ACC112 (cell line): ENCODE data around the gene WFS1.
A peak's percentile ranks its signal among the peaks of the same experiment; 100 is the strongest.

ENCODE experiments used
- H2AFZ ChIP-seq: fragments of 200-600 bp; sonication (generic); one replicate; pipeline ENCODE4 v1.6.0; 2017; ENCODE audit warnings: antibody characterized with exemption, low read length; ENCODE audit not compliant: unreplicated experiment
- H3K27ac ChIP-seq: fragments of 200-600 bp; sonication (generic); 2 replicates; pipeline ENCODE4 v1.5.1; 2014; ENCODE audit warnings: low read depth, mild to moderate bottlenecking, antibody characterized with exemption, low read length, moderate library complexity
- H3K27me3 ChIP-seq: fragments of 200-600 bp; sonication (generic); 2 replicates; pipeline ENCODE4 v1.6.1; 2014; ENCODE audit warnings: mild to moderate bottlenecking, antibody characterized with exemption, low read length, moderate library complexity, mixed read lengths; ENCODE audit not compliant: insufficient read depth
- H3K36me3 ChIP-seq: fragments of 200-600 bp; sonication (generic); 2 replicates; pipeline ENCODE4 v1.6.1; 2016; ENCODE audit warnings: mild to moderate bottlenecking, antibody characterized with exemption, low read length, moderate library complexity, mixed read lengths; ENCODE audit not compliant: insufficient read depth
- H3K4me1 ChIP-seq: fragments of 200-600 bp; sonication (generic); one replicate; pipeline ENCODE4 v1.6.1; 2016; ENCODE audit warnings: low read length, mixed read lengths; ENCODE audit not compliant: insufficient read depth, unreplicated experiment, control insufficient read depth
- H3K4me3 ChIP-seq: fragments of 200-600 bp; sonication (generic); 2 replicates; pipeline ENCODE4 v1.5.1; 2014; ENCODE audit warnings: mild to moderate bottlenecking, low read depth, low read length
- H3K79me2 ChIP-seq: fragments of 200-600 bp; sonication (generic); one replicate; pipeline ENCODE4 v1.6.0; 2016; ENCODE audit warnings: low read length; ENCODE audit not compliant: control insufficient read depth, unreplicated experiment, insufficient read depth

WFS1 gene

GRCh38 chr4:6262176-6262575 lies 7.5 kb upstream of the WFS1 start:
- no peaks in the 10 kb centered on the region for H3K4me1 ChIP-seq
- H3K27me3 ChIP-seq, result peaks cover 46% of the 10 kb centered on the region
- no peaks in the 10 kb centered on the region for H3K79me2 ChIP-seq
- no peak overlapping the region for H2AFZ ChIP-seq
- no peaks in the 10 kb centered on the region for H3K36me3 ChIP-seq
- no peak overlapping the region for H3K4me3 ChIP-seq
- no peak overlapping the region for H3K27ac ChIP-seq

GRCh38 chr4:6262847-6263487 lies 6.7 kb upstream of the WFS1 start:
- H2AFZ ChIP-seq, result no peak overlapping the region
- peaks cover 54% of the 10 kb centered on the region for H3K27me3 ChIP-seq
- H3K27ac ChIP-seq, result no peak overlapping the region
- H3K79me2 ChIP-seq, result no peaks in the 10 kb centered on the region
- no peaks in the 10 kb centered on the region for H3K36me3 ChIP-seq
- H3K4me1 ChIP-seq, result no peaks in the 10 kb centered on the region
- H3K4me3 ChIP-seq, result no peak overlapping the region

GRCh38 chr4:6263526-6264224 lies 6.0 kb upstream of the WFS1 start:
- Histone ChIP-seq H3K36me3 (no peaks in the 10 kb centered on the region), H2AFZ (no peak overlapping the region), H3K27ac (no peak overlapping the region), H3K27me3 (peaks cover 61% of the 10 kb centered on the region), H3K79me2 (no peaks in the 10 kb centered on the region), H3K4me1 (no peaks in the 10 kb centered on the region), H3K4me3 (no peak overlapping the region)

- H3K27me3 ChIP-seq, result peaks cover 63% of the 10 kb centered on the region
- no peaks in the 10 kb centered on the region for H3K36me3 ChIP-seq
- no peak overlapping the region for H3K4me3 ChIP-seq
- no peak overlapping the region for H2AFZ ChIP-seq
- H3K79me2 ChIP-seq, result no peaks in the 10 kb centered on the region
- H3K27ac ChIP-seq, result no peak overlapping the region
- H3K4me1 ChIP-seq, result no peaks in the 10 kb centered on the region
These were observed 5.5 kb upstream of the WFS1 start for GRCh38 chr4:6264225-6264540.

GRCh38 chr4:6265546-6265945 lies 4.1 kb upstream of the WFS1 start:
- H3K36me3 ChIP-seq, result no peaks in the 10 kb centered on the region
- H3K27me3 ChIP-seq, result peaks cover 54% of the 10 kb centered on the region
- no peak overlapping the region for H2AFZ ChIP-seq
- H3K4me1 ChIP-seq, result peaks cover 2% of the 10 kb centered on the region
- no peak overlapping the region for H3K4me3 ChIP-seq
- no peak overlapping the region for H3K27ac ChIP-seq
- H3K79me2 ChIP-seq, result no peaks in the 10 kb centered on the region

GRCh38 chr4:6267573-6267972 lies 2.1 kb upstream of the WFS1 start:
- H3K79me2 ChIP-seq, result no peaks in the 10 kb centered on the region
- no peak overlapping the region for H3K4me3 ChIP-seq
- no peak overlapping the region for H3K27ac ChIP-seq
- no peak overlapping the region for H2AFZ ChIP-seq
- peaks cover 42% of the 10 kb centered on the region for H3K27me3 ChIP-seq
- no peaks in the 10 kb centered on the region for H3K36me3 ChIP-seq
- H3K4me1 ChIP-seq, result peaks cover 5% of the 10 kb centered on the region

- Histone ChIP-seq H3K36me3 (no peaks in the 10 kb centered on the region), H3K4me1 (peaks cover 18% of the 10 kb centered on the region), H3K4me3 (peak overlapping the region; percentile 94), H3K79me2 (no peaks in the 10 kb centered on the region), H3K27me3 (peaks cover 34% of the 10 kb centered on the region), H3K27ac (no peak overlapping the region), H2AFZ (peak overlapping the region; percentile 43)
These were observed 717 bp upstream of the WFS1 start for GRCh38 chr4:6268650-6269615.

- H3K4me1 ChIP-seq, result peaks cover 18% of the 10 kb centered on the region
- no peak overlapping the region for H2AFZ ChIP-seq
- peak overlapping the region; percentile 94 for H3K4me3 ChIP-seq
- no peaks in the 10 kb centered on the region for H3K79me2 ChIP-seq
- no peak overlapping the region for H3K27ac ChIP-seq
- H3K36me3 ChIP-seq, result no peaks in the 10 kb centered on the region
- peaks cover 28% of the 10 kb centered on the region for H3K27me3 ChIP-seq
These were observed 1.0 kb downstream of the WFS1 start for GRCh38 chr4:6270636-6271121.

- Histone ChIP-seq H3K4me3 (no peak overlapping the region), H3K79me2 (no peaks in the 10 kb centered on the region), H2AFZ (no peak overlapping the region), H3K27me3 (peaks cover 26% of the 10 kb centered on the region), H3K36me3 (no peaks in the 10 kb centered on the region), H3K4me1 (peaks cover 18% of the 10 kb centered on the region), H3K27ac (no peak overlapping the region)
These were observed 1.6 kb downstream of the WFS1 start for GRCh38 chr4:6271206-6271605.

- peaks cover 18% of the 10 kb centered on the region for H3K4me1 ChIP-seq
- no peak overlapping the region for H2AFZ ChIP-seq
- H3K79me2 ChIP-seq, result no peaks in the 10 kb centered on the region
- H3K27ac ChIP-seq, result no peak overlapping the region
- H3K36me3 ChIP-seq, result no peaks in the 10 kb centered on the region
- H3K27me3 ChIP-seq, result peaks cover 19% of the 10 kb centered on the region
- no peak overlapping the region for H3K4me3 ChIP-seq
These were observed 2.2 kb downstream of the WFS1 start for GRCh38 chr4:6271701-6272465.
